ENCODE results near the gene ADAM12. TPM values are rescaled to one million over a fixed set of nuclear protein-coding genes. Genes with fewer than 3 reads are reported as not detected.

Gene ADAM12
- total and polyA plus RNA-seq, 9 of the 15 experiments (the other 6 are each of a cell fraction or from before 2014, with no cell fraction given): not detected

- H2AFZ ChIP-seq (ENCODE audit: low read depth, low read length): no peak overlapping the region
- no peaks in the 10 kb centered on the region for H3K36me3 ChIP-seq (ENCODE audit: control insufficient read depth, insufficient read depth, low read length)
- H3K9me3 ChIP-seq (replicated peaks; ENCODE audit: control insufficient read depth, insufficient read depth, low read depth, low read length): no peaks in the 10 kb centered on the region
- H3K27me3 ChIP-seq (ENCODE audit: control insufficient read depth in 2 of 2, insufficient read depth in 2 of 2, low read length in 2 of 2): peaks cover 2 to 11% of the 10 kb centered on the region in 2 experiments; a peak in 2 of 5 replicates
- CTCF ChIA-PET (ENCODE audit: low intra/inter-chr PET ratio): no interaction called here
- POLR2A ChIA-PET: no interaction called here
- H3K9ac ChIP-seq (ENCODE audit: insufficient read depth in 1 of 2, low read depth in 2 of 2, low read length in 2 of 2): no peak overlapping the region
- FAIRE-seq: no peak
- no peak overlapping the region for H3K27ac ChIP-seq (ENCODE audit: extremely low read depth, low read depth, low read length)
- BruUV-seq (replicated peaks): no TSS peak
- H3K79me2 ChIP-seq (ENCODE audit: control insufficient read depth, insufficient read depth, low read length): no peaks in the 10 kb centered on the region
- intact Hi-C loops (cut with micrococcal nuclease) (no loop called here), in situ Hi-C loops (cut with MboI) (no loop called here)
- DNase-seq (ENCODE audit: extremely low read depth in 1 of 4, low spot score in 3 of 4): no peak
- H3K4me1 ChIP-seq (replicated peaks in 1 of 2; ENCODE audit: control insufficient read depth in 2 of 2, insufficient read depth in 2 of 2, low read length in 2 of 2): no peaks in the 10 kb centered on the region
- WGBS (ENCODE audit: insufficient coverage, low coverage, missing lambda C conversion rate): 3% methylated on average over 6 of the region's 6 CpGs
- TF ChIP-seq ARNT (IDR thresholded peaks at IDR 0.05) (no peak), CTCF (IDR thresholded peaks at IDR 0.05 in 2 of 3, conservative IDR thresholded peaks at IDR 0.05 in 1 of 3; ENCODE audit: insufficient read depth in 2 of 3, low read depth in 1 of 3, low read length in 3 of 3) (0 out of 6 replicates have a peak, but pooled peaks of 1 of the 3 experiments have one; percentile 11)
- no peaks in the 10 kb centered on the region for H3K9me1 ChIP-seq (ENCODE audit: control insufficient read depth, insufficient read depth, low read length)
- H3K4me3 ChIP-seq: no peak overlapping the region
- H4K20me1 ChIP-seq (replicated peaks; ENCODE audit: control insufficient read depth, insufficient read depth, low read length): no peaks in the 10 kb centered on the region
- ATAC-seq: no peak
- no peak overlapping the region for H3K4me2 ChIP-seq (ENCODE audit: insufficient read depth, low read length)
These were observed 290.6 kb downstream of the ADAM12 start for GRCh38 chr10:126097558-126098225.

GRCh38 chr10:126094537-126094936 lies 293.7 kb downstream of the ADAM12 start:
- no peak overlapping the region for H3K9ac ChIP-seq (ENCODE audit: insufficient read depth in 1 of 2, low read depth in 2 of 2, low read length in 2 of 2)
- H2AFZ ChIP-seq (ENCODE audit: low read depth, low read length): no peak overlapping the region
- BruUV-seq (replicated peaks): no TSS peak
- no peaks in the 10 kb centered on the region for H3K36me3 ChIP-seq (ENCODE audit: control insufficient read depth, insufficient read depth, low read length)
- no peak overlapping the region for H3K4me2 ChIP-seq (ENCODE audit: insufficient read depth, low read length)
- DNase-seq (ENCODE audit: extremely low read depth in 1 of 4, low spot score in 3 of 4): no peak
- intact Hi-C loops (cut with micrococcal nuclease): no loop called here
- ATAC-seq: no peak
- POLR2A ChIA-PET: no interaction called here
- H3K9me3 ChIP-seq (replicated peaks; ENCODE audit: control insufficient read depth, insufficient read depth, low read depth, low read length): no peaks in the 10 kb centered on the region
- no peaks in the 10 kb centered on the region for H3K4me1 ChIP-seq (replicated peaks in 1 of 2; ENCODE audit: control insufficient read depth in 2 of 2, insufficient read depth in 2 of 2, low read length in 2 of 2)
- no peak overlapping the region for H3K27ac ChIP-seq (ENCODE audit: extremely low read depth, low read depth, low read length)
- no peaks in the 10 kb centered on the region for H4K20me1 ChIP-seq (replicated peaks; ENCODE audit: control insufficient read depth, insufficient read depth, low read length)
- H3K4me3 ChIP-seq: no peak overlapping the region
- CTCF ChIA-PET (ENCODE audit: low intra/inter-chr PET ratio): no interaction called here
- no peaks in the 10 kb centered on the region for H3K79me2 ChIP-seq (ENCODE audit: control insufficient read depth, insufficient read depth, low read length)
- in situ Hi-C loops (cut with MboI): no loop called here
- peaks cover 0 to 4% of the 10 kb centered on the region in 2 experiments; a peak in 1 of 5 replicates for H3K27me3 ChIP-seq (ENCODE audit: control insufficient read depth in 2 of 2, insufficient read depth in 2 of 2, low read length in 2 of 2)
- WGBS (ENCODE audit: insufficient coverage, low coverage, missing lambda C conversion rate): 0% methylated on average over 5 of the region's 5 CpGs
- H3K9me1 ChIP-seq (ENCODE audit: control insufficient read depth, insufficient read depth, low read length): no peaks in the 10 kb centered on the region
- FAIRE-seq: no peak
- TF ChIP-seq U2AF2 (optimal IDR thresholded peaks at IDR 0.05; ENCODE audit: low read depth, low read length): no peak
- no peak for TF ChIP-seq GATAD2A (IDR thresholded peaks at IDR 0.05)
- TF ChIP-seq SAP30 (IDR thresholded peaks at IDR 0.05; ENCODE audit: borderline replicate concordance, insufficient read depth, low read depth, low read length, poor library complexity, severe bottlenecking): no peak
- TF ChIP-seq POLR2B (IDR thresholded peaks at IDR 0.05; ENCODE audit: low read depth, partially characterized antibody): no peak
- TF ChIP-seq ZNF124 (CRISPR knock-in tag; IDR thresholded peaks at IDR 0.05): no peak
- no peak for TF ChIP-seq TGIF2 (CRISPR knock-in tag; IDR thresholded peaks at IDR 0.05)

Measured in K562 (cell line).